MM.1S (cell line): ENCODE results near the gene OGFRL1.

Experiments used
- CTCF ChIP-seq: fragments of 300-600 bp; sonication (generic); IDR thresholded peaks from 2 replicates; pipeline ENCODE4 v1.5.1; 2016; ENCODE audit warnings: antibody characterized with exemption, low read length, mixed read lengths
- EZH2phosphoT487 ChIP-seq: fragments of 300-600 bp; sonication (generic); IDR thresholded peaks from 2 replicates; pipeline ENCODE4 v1.6.1; 2018; ENCODE audit warnings: antibody characterized with exemption, low read length

GRCh38 chr6:71262914-71263313 is 25.7 kb upstream of the OGFRL1 start:
- TF ChIP-seq EZH2phosphoT487 (no peak), CTCF (no peak)
